ENCODE measurements around the gene NABP2. TPM values are rescaled to one million over a fixed set of nuclear protein-coding genes. Genes with fewer than 3 reads are reported as not detected.

NABP2 gene
- total RNA-seq, 1 donor from 2014 or later: 27.9 TPM

GRCh38 chr12:56258068-56258819 is 34.1 kb downstream of the NABP2 start, which contains the start of gene ANKRD52:
Gene ANKRD52 (minus strand): TSS chr12:56258384. CDS start chr12:56258269, 115 bp downstream.
- peak within 1 kb of the TSS; percentile 46 for H3K27ac ChIP-seq

GRCh38 chr12:56258820-56259183 is 34.7 kb downstream of the NABP2 start:
- H3K79me2 ChIP-seq (ENCODE audit: low read depth): peaks cover 30% of the 10 kb centered on the region
- peaks cover 25% of the 10 kb centered on the region for H4K20me1 ChIP-seq (ENCODE audit: low read depth)
- H3K27ac ChIP-seq: no peak overlapping the region

More at GRCh38 chr12:56258068-56258819, 34.1 kb downstream of the NABP2 start, which contains the start of gene ANKRD52:
- Mint-ChIP-seq H3K27ac (peak within 1 kb of the TSS; percentile 77), H3K36me3 (peaks cover 18% of the 10 kb centered on the region), H3K4me1 (peaks cover 18% of the 10 kb centered on the region), H3K4me3 (peak within 1 kb of the TSS; percentile 98), H3K9me3 (no peaks in the 10 kb centered on the region), H3K27me3 (ENCODE audit: insufficient read depth, low read depth) (peaks cover 2% of the 10 kb centered on the region)
- peak; percentile 94 for DNase-seq (ENCODE audit: low spot score)
- H4K20me1 ChIP-seq (ENCODE audit: low read depth): peaks cover 25% of the 10 kb centered on the region
- H3K4me3 ChIP-seq: peak within 1 kb of the TSS; percentile 100
- no peaks in the 10 kb centered on the region for H3K36me3 ChIP-seq
- peaks cover 17% of the 10 kb centered on the region for H3K4me1 ChIP-seq
- peaks cover 30% of the 10 kb centered on the region for H3K79me2 ChIP-seq (ENCODE audit: low read depth)
- no peaks in the 10 kb centered on the region for H3K9me3 ChIP-seq (ENCODE audit: low read depth)
- TF ChIP-seq CTCF (IDR thresholded peaks at IDR 0.05): peak; percentile 71
- no peak for TF ChIP-seq EZH2 (IDR thresholded peaks at IDR 0.05)
- no peak for TF ChIP-seq EZH2phosphoT487 (IDR thresholded peaks at IDR 0.05)
- H3F3A ChIP-seq (ENCODE audit: low read depth): peaks cover 22% of the 10 kb centered on the region
- H3K27me3 ChIP-seq: no peaks in the 10 kb centered on the region
- peak within 1 kb of the TSS; percentile 95 for H3K9ac ChIP-seq
- H2AFZ ChIP-seq (replicated peaks): peak within 1 kb of the TSS; percentile 92
- peak within 1 kb of the TSS; percentile 100 for H3K4me2 ChIP-seq

GRCh38 chr12:56260380-56260779 is 36.2 kb downstream of the NABP2 start:
- Histone ChIP-seq H3K9ac (no peak overlapping the region), H4K20me1 (ENCODE audit: low read depth) (peaks cover 25% of the 10 kb centered on the region), H3F3A (ENCODE audit: low read depth) (peaks cover 24% of the 10 kb centered on the region), H3K4me2 (no peak overlapping the region), H3K27me3 (no peaks in the 10 kb centered on the region), H3K9me3 (ENCODE audit: low read depth) (no peaks in the 10 kb centered on the region), H3K36me3 (no peaks in the 10 kb centered on the region), H3K79me2 (ENCODE audit: low read depth) (peaks cover 27% of the 10 kb centered on the region), H3K4me3 (no peak overlapping the region), H3K27ac (no peak overlapping the region), H2AFZ (replicated peaks) (no peak overlapping the region), H3K4me1 (peaks cover 17% of the 10 kb centered on the region)
- H3K27me3 Mint-ChIP-seq (ENCODE audit: insufficient read depth, low read depth): peaks cover 2% of the 10 kb centered on the region
- TF ChIP-seq EZH2phosphoT487 (IDR thresholded peaks at IDR 0.05) (no peak), EZH2 (IDR thresholded peaks at IDR 0.05) (no peak), CTCF (IDR thresholded peaks at IDR 0.05) (no peak)
- H3K27ac Mint-ChIP-seq: no peak overlapping the region
- peaks cover 18% of the 10 kb centered on the region for H3K4me1 Mint-ChIP-seq
- H3K9me3 Mint-ChIP-seq: no peaks in the 10 kb centered on the region
- no peak for DNase-seq (ENCODE audit: low spot score)
- peak overlapping the region; percentile 44 for H3K4me3 Mint-ChIP-seq
- H3K36me3 Mint-ChIP-seq: peaks cover 8% of the 10 kb centered on the region

More at GRCh38 chr12:56258820-56259183, 34.7 kb downstream of the NABP2 start:
- Mint-ChIP-seq H3K4me3 (peak overlapping the region; percentile 90), H3K4me1 (peaks cover 18% of the 10 kb centered on the region), H3K9me3 (no peaks in the 10 kb centered on the region), H3K27ac (peak overlapping the region; percentile 77), H3K36me3 (peaks cover 16% of the 10 kb centered on the region), H3K27me3 (ENCODE audit: insufficient read depth, low read depth) (peaks cover 2% of the 10 kb centered on the region)
- Histone ChIP-seq H3K9me3 (ENCODE audit: low read depth) (no peaks in the 10 kb centered on the region), H2AFZ (replicated peaks) (peak overlapping the region; percentile 92), H3K36me3 (no peaks in the 10 kb centered on the region), H3F3A (ENCODE audit: low read depth) (peaks cover 22% of the 10 kb centered on the region), H3K4me1 (peaks cover 17% of the 10 kb centered on the region), H3K4me2 (peak overlapping the region; percentile 100), H3K9ac (no peak overlapping the region), H3K27me3 (no peaks in the 10 kb centered on the region), H3K4me3 (peak overlapping the region; percentile 100)
- DNase-seq (ENCODE audit: low spot score): no peak
- no peak for TF ChIP-seq EZH2phosphoT487 (IDR thresholded peaks at IDR 0.05)
- TF ChIP-seq EZH2 (IDR thresholded peaks at IDR 0.05): no peak
- no peak for TF ChIP-seq CTCF (IDR thresholded peaks at IDR 0.05)
